ENCODE results near the gene MICALL1. TPM values are rescaled to one million over a fixed set of nuclear protein-coding genes. Genes with fewer than 3 reads are reported as not detected.

Gene MICALL1
- total RNA-seq, 1 donor: 24.7 TPM

DNA sequence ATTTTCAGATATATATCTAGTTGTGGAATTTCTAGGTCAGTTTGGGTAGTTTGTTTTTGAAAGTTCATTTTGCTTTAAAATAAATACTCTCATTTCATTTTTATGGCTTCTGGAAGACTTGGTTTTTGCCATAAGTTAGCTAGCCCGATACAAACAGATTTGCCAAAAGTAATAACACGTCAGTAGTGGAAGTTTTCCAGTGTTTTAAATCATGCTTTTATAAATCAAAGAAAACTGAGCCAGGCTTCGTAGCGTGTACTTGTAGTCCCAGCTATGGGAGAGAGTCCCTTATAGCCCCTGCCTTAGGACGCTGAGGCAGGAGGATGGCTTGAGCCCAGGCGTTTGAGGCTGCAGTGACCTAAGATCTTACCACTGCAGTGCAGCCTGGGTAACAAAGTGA, 21.7 kb upstream of the MICALL1 start:
- H3K4me3 ChIP-seq (ENCODE audit: low read depth, low read length): no peak overlapping the region
- TF ChIP-seq, protein P1, sequence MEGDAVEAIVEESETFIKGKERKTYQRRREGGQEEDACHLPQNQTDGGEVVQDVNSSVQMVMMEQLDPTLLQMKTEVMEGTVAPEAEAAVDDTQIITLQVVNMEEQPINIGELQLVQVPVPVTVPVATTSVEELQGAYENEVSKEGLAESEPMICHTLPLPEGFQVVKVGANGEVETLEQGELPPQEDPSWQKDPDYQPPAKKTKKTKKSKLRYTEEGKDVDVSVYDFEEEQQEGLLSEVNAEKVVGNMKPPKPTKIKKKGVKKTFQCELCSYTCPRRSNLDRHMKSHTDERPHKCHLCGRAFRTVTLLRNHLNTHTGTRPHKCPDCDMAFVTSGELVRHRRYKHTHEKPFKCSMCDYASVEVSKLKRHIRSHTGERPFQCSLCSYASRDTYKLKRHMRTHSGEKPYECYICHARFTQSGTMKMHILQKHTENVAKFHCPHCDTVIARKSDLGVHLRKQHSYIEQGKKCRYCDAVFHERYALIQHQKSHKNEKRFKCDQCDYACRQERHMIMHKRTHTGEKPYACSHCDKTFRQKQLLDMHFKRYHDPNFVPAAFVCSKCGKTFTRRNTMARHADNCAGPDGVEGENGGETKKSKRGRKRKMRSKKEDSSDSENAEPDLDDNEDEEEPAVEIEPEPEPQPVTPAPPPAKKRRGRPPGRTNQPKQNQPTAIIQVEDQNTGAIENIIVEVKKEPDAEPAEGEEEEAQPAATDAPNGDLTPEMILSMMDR (IDR thresholded peaks at IDR 0.05; ENCODE audit: insufficient read depth, low read length): no peak
- peak; percentile 71 for DNase-seq (ENCODE audit: low read depth)

DNA sequence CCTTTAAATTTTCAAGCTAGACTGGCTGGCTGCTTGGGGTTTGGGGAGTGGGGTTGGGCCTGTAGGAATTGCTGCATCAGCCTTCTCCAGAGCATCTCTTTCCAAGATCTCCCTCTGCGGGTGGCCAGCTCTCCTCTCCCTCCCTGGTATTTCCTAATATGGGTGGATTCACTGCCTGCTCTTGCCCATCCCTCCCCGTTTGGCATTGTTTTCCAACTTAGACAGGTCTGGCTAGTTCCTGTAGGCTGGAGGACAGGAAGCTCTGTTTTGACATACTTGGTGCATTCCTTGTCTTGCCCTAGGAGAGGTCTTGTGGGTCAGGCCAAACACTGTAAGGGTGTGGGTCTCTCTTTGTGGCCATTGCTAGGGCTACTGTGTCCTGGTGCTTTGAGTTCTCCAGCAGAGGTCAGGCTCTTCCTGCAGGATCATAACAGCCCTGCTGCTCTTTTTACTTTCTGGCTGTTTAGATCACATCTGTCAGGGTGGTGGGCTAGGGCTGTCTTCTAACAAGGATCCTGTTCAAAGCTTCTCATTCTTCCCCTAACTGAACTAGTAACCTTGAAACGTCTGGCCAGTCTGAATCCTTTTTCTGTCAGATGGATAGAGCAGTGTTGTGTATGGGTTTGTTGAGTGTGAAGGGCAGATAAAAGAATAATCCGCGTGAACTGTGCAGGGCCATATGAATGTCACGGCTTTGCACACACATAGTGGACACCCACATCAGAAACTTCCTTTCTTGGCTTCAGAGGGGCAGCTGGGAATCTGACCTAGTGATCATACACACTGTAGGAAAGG, 18.3 kb upstream of the MICALL1 start:
- peak; percentile 92 for DNase-seq (ENCODE audit: low read depth)
- TF ChIP-seq, protein P1 (IDR thresholded peaks at IDR 0.05; ENCODE audit: insufficient read depth, low read length): peak; percentile 76

DNA sequence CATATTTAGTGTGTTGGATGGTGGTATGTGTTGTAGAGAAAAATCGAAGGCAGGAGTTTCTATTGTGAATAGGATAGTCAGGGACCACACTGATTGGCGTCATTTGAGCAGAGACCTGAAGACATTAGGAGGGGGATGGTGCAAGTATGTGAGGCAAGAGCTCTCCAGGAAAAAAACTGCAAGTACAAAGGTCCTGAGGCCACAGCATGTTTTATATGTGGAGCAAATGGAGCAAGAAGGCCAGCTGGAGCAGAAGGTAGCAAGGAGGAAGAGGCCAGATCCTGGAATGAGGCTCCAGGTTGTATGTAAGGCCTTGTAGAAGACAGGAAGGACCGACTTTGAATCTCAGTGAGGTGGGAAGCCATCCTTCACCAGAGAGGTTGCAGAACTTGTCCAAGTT, 14.2 kb upstream of the MICALL1 start:
- no peak overlapping the region for H3K4me3 ChIP-seq (ENCODE audit: low read depth, low read length)
- TF ChIP-seq, protein P1 (IDR thresholded peaks at IDR 0.05; ENCODE audit: insufficient read depth, low read length): no peak
- no peak for DNase-seq (ENCODE audit: low read depth)

More for the DNA sequence above, 18.3 kb upstream of the MICALL1 start:
- H3K4me3 ChIP-seq (ENCODE audit: low read depth, low read length): no peak overlapping the region

DNA sequence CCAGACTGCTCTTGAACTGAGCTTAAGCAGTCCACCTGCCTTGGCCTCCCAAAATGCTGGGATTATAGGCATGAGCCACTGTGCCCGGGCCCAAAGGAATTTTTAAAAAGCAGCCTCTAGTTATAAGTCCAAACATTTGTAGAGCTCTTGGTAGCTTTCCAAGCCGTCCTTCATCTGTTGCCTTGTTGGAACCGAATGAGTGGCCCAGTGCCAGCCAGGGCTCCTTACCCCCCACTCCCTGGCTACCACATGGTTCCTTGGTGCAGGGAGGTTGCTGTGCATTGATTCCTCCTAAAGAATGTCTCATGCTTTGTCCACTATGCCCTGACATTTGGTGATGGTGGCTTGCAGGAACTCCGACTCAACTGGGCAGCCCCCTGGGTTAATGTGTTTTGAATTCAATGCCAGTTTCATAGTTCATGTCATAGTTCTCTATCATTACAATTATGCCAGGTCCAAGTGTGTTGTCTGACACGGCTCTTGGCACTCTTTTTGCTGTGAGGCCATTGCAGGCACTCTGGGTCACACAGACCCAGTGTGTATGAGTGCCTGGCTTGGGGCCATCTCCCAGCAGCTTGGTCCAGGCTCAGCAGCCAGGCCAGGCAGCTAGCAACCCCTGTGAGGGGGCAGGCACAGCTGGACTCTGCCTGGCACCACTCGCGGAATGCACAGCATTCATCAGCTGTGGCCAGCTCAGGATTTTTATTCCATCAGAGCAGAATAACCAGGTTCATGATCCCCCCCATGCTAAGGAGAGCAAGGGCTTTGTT, 13.3 kb upstream of the MICALL1 start:
- DNase-seq (ENCODE audit: low read depth): peak; percentile 26
- H3K4me3 ChIP-seq (ENCODE audit: low read depth, low read length): no peak overlapping the region
- TF ChIP-seq, protein P1 (IDR thresholded peaks at IDR 0.05; ENCODE audit: insufficient read depth, low read length): no peak

DNA sequence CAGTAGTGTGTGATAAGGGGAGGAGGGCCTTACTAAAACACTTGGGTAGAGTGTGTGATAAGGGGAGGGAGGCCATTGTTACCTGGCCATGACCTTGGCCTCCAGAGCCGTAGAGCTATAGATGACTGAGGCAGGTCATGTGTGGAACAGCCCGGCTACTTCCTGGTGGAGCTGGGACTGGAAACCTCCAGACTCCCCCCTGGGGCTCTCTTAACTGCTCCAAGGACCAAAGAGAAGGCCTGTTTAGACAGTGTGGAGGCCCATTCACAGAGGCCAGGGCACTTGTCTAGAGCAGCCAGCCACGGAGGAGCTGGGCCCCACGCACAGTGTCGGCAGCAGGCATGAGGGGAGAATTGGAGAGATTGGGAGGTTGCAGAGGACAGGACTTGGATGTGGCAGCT, 12.5 kb upstream of the MICALL1 start:
- TF ChIP-seq, protein P1 (IDR thresholded peaks at IDR 0.05; ENCODE audit: insufficient read depth, low read length): no peak
- no peak overlapping the region for H3K4me3 ChIP-seq (ENCODE audit: low read depth, low read length)
- DNase-seq (ENCODE audit: low read depth): no peak

DNA sequence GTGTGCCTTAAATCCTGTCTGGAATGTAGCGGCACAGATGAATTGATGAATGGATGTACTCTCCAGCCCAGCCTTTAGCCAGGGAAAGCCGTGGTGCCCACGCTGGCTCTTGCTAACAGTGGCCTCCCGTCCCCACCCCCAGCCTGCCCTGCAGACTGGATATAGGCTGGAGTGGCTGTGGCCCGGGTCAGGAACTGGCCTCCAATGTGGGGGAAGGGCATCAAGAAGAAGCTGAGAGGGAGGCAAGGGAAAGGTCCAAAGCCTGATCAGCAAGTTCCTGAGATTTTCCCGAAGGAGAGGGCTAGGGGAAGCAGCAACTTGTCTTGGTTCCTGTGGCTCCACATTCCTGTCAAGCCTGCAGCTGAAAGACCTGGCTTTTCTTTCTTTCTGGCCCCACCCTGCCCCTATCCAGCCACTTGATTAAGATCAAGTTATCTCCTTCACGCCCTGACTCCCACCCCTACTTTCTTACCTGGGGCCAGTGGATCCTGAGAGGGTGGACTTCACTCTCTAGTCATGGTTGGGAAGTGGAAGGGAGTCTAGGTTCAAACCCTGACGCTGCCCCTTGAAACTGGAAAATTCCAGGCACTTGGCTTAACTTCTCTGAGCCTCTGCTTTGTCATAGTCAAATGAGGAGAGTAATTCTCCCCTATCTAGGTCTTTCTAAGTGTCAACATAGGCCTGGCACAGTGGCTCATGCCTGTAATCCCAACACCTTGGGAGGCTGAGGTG, 11.0 kb upstream of the MICALL1 start:
- TF ChIP-seq, protein P1 (IDR thresholded peaks at IDR 0.05; ENCODE audit: insufficient read depth, low read length): no peak
- no peak overlapping the region for H3K4me3 ChIP-seq (ENCODE audit: low read depth, low read length)
- DNase-seq (ENCODE audit: low read depth): no peak

Data from fibroblast of the aortic adventitia (primary cell).